ENCODE data around the gene SERINC5. TPM values are rescaled to one million over a fixed set of nuclear protein-coding genes. Genes with fewer than 3 reads are reported as not detected.
A peak's percentile ranks its signal among the peaks of the same experiment; 100 is the strongest.
"Not testable (repeated sequence)": the region's sequence is repeated elsewhere in the genome, so short reads cannot be mapped to it uniquely, and the experiment has no call there.

The SERINC5 gene
- total RNA-seq, 2 donors from 2014 or later = 34.4 to 50.4 TPM

DNA sequence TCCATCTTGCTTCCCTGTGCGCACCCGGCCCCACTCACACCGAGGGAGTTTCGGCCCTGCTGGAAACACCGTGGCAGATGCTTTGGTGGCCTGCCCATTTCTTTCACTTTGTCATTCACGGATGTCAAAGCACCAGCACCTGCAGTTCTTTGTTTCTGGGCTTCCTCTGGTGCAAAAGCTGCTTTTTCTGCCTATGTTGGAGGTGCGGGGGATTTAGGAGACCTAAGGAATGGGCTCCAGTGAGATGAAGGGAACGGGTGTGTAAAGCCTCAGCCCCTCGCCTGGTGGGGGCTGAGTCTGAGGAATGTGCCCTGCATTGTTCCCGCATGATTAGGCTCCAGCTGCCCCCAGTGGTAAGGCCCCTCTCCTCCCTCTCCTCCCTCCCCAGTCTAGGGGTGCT lies 158.4 kb downstream of the SERINC5 start:
- H3K9me3 Mint-ChIP-seq = no peaks in the 10 kb centered on the region
- H3K36me3 Mint-ChIP-seq = no peaks in the 10 kb centered on the region
- DNase-seq (ENCODE audit: low spot score in 2 of 2) = no peak
- ATAC-seq = no peak
- peak overlapping the region; percentile 58 to 60 for H3K27ac Mint-ChIP-seq

GRCh38 chr5:80094236-80094738 lies 161.6 kb downstream of the SERINC5 start:
- ATAC-seq (no peak), DNase-seq (ENCODE audit: low spot score in 2 of 2) (no peak)
- Mint-ChIP-seq H3K9me3 (no peaks in the 10 kb centered on the region), H3K27ac (no peak overlapping the region), H3K36me3 (no peaks in the 10 kb centered on the region)

- Mint-ChIP-seq H3K27ac (no peak overlapping the region), H3K9me3 (no peaks in the 10 kb centered on the region), H3K36me3 (no peaks in the 10 kb centered on the region)
- ATAC-seq (peak in 1 of 2 donors; percentile 19), DNase-seq (ENCODE audit: low spot score in 2 of 2) (no peak)
Measured at GRCh38 chr5:80093796-80094195, 162.1 kb downstream of the SERINC5 start.

GRCh38 chr5:80092486-80093107 lies 163.3 kb downstream of the SERINC5 start:
- peak; percentile 30 to 51 for ATAC-seq
- H3K9me3 Mint-ChIP-seq = no peaks in the 10 kb centered on the region
- H3K36me3 Mint-ChIP-seq = no peaks in the 10 kb centered on the region
- DNase-seq (ENCODE audit: low spot score in 2 of 2) = peak in 1 of 2 donors; percentile 42
- H3K27ac Mint-ChIP-seq = peak overlapping the region; percentile 62 to 87

GRCh38 chr5:80091792-80092192 lies 164.1 kb downstream of the SERINC5 start:
- peak; percentile 40 to 55 for DNase-seq (ENCODE audit: low spot score in 2 of 2)
- peak overlapping the region; percentile 77 to 87 for H3K27ac Mint-ChIP-seq
- ATAC-seq = peak; percentile 75 to 78
- H3K36me3 Mint-ChIP-seq, H3K9me3 Mint-ChIP-seq: not testable (repeated sequence)

- no peak for DNase-seq (ENCODE audit: low spot score in 2 of 2)
- ATAC-seq = no peak
- Mint-ChIP-seq H3K27ac (no peak overlapping the region), H3K9me3 (no peaks in the 10 kb centered on the region), H3K36me3 (no peaks in the 10 kb centered on the region)
Measured at GRCh38 chr5:80090884-80091166, 165.0 kb downstream of the SERINC5 start.

DNA sequence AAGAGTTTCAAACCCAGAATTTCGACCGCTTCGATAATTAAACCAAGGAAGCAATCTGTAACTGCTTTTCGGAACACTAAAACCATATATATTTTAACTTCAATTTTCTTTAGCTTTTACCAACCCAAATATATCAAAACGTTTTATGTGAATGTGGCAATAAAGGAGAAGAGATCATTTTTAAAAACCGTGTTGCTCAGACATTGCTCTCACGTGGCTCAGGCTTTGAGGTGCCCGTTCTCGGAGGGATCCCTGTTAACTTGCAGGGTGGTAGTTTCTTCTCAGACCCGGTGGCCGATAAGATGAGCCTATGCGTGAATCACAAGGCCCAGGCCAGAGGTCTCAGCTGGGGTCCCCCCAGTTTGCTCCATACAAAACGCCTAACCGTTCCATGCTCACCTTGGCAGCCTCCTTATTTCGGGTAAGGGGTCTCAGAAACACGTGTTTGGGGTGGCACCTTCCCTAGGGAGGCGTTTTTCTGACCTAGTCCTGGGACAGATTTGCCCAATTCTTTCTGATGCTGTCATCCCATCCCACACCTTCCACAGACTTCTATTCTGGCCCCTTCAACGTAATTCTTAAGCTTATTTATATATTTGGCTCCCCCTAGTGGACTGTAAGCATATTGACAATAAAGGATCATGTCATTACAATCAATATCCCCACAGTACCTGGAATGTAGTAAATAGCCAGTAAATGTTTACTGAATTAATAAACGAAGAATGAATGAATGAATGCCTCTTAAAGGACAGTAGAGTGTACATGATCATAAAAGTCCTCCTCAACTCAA lies 172.6 kb downstream of the SERINC5 start:
- peak; percentile 78 to 80 for ATAC-seq
- H3K9me3 Mint-ChIP-seq = no peaks in the 10 kb centered on the region
- no peaks in the 10 kb centered on the region for H3K36me3 Mint-ChIP-seq
- peak in 1 of 2 donors; percentile 21 for DNase-seq (ENCODE audit: low spot score in 2 of 2)
- H3K27ac Mint-ChIP-seq = peak overlapping the region; percentile 68 to 73

DNA sequence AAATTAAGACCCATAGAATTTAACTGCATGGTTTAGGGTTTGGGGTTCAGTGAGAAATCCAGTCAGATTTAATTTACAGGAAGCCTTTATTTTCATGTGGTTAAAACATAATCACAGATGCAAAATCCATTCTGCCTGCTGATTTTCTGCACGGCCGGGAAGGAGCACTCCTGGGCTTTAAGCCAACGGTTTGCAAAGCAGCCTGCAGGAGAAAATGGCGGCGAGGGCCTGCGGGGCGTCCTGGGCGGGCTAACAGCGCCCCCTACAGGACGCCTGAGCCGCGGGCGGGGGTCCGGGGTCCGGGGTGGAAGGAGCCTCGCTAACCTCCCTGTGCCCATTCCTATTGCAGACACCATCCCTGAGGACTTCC lies 173.1 kb downstream of the SERINC5 start:
- peak overlapping the region in 1 of 2 donors; percentile 68 for H3K27ac Mint-ChIP-seq
- no peaks in the 10 kb centered on the region for H3K9me3 Mint-ChIP-seq
- H3K36me3 Mint-ChIP-seq = no peaks in the 10 kb centered on the region
- DNase-seq (ENCODE audit: low spot score in 2 of 2) = peak; percentile 61 to 69
- peak; percentile 71 to 73 for ATAC-seq

DNA sequence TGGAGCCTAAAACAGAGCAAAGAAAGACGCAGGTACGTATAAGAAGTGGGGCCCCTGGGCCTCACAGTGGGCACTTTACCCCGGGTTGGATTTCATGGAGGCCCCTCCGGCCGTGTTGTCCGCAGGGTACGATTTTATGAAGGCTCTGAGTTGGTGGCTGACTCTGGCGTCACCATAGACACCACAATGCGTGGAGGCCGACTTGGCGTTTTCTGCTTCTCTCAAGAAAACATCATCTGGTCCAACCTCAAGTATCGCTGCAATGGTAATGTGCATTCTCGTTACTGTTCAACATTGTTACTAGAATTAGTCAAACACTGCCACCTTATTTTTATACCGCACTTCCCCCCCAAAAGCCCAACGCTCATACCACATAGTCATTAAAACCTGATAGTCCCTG lies 173.6 kb downstream of the SERINC5 start:
- Mint-ChIP-seq H3K9me3 (no peaks in the 10 kb centered on the region), H3K27ac (peak overlapping the region in 1 of 2 donors; percentile 68), H3K36me3 (no peaks in the 10 kb centered on the region)
- DNase-seq (ENCODE audit: low spot score in 2 of 2) = no peak
- no peak for ATAC-seq

GRCh38 chr5:80078921-80079320 lies 176.9 kb downstream of the SERINC5 start:
- H3K9me3 Mint-ChIP-seq = no peaks in the 10 kb centered on the region
- ATAC-seq (no peak), DNase-seq (ENCODE audit: low spot score in 2 of 2) (no peak)
- no peaks in the 10 kb centered on the region for H3K36me3 Mint-ChIP-seq
- H3K27ac Mint-ChIP-seq = peak overlapping the region in 1 of 2 donors; percentile 23

- no peak for ATAC-seq
- no peak overlapping the region for H3K27ac Mint-ChIP-seq
- H3K9me3 Mint-ChIP-seq = no peaks in the 10 kb centered on the region
- H3K36me3 Mint-ChIP-seq = no peaks in the 10 kb centered on the region
- DNase-seq (ENCODE audit: low spot score in 2 of 2) = no peak
Measured at GRCh38 chr5:80077051-80077714, 178.7 kb downstream of the SERINC5 start.

- Mint-ChIP-seq H3K36me3 (no peaks in the 10 kb centered on the region), H3K27ac (no peak overlapping the region), H3K9me3 (no peaks in the 10 kb centered on the region)
- ATAC-seq (no peak), DNase-seq (ENCODE audit: low spot score in 2 of 2) (no peak)
Measured at GRCh38 chr5:80076131-80077050, 179.5 kb downstream of the SERINC5 start.

DNA sequence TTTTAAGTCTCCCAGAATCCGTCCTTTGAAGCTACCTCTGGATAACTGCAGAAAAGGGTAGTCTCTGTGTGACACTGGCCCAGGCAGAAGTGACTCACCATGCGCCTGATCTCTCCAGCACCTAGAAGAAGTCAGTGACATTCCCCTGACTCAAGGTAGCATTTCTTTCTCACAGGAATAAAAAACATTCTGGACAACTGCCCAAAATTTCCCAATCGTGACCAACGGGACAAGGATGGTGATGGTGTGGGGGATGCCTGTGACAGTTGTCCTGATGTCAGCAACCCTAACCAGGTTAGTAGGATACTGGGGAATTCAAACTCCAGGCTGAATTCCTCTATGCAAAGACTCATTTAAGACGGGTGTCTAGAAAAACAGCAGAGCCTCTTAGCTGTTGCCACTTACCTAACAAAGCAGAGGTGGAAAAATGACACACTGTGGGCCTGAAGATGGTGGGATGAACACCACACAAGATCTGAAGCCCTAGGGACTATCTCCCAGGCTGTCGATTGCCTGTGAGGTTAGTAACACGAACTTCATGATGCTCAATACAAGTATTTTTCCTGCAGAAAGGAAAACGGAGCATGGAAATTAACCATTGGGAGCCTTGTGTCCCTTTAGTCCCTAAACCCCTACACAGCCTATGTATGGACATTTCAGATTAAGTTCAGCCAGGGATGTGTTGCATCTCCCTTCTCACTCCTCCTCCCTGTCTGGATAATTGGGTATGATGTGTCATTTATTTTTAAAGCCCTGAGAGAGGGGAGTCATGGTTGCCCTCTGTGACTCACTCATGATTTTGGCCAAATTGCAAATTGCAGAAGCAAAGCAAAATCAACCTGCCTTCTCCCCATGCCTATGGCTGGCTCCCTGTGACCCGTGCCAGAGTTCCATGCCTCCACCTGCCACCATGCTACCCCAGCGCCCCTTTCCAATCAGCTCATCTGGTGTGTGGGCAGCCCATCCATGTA lies 183.5 kb downstream of the SERINC5 start:
- Mint-ChIP-seq H3K27ac (no peak overlapping the region), H3K9me3 (no peaks in the 10 kb centered on the region), H3K36me3 (no peaks in the 10 kb centered on the region)
- DNase-seq (ENCODE audit: low spot score in 2 of 2) = no peak
- ATAC-seq = no peak

- Mint-ChIP-seq H3K36me3 (no peaks in the 10 kb centered on the region), H3K27ac (no peak overlapping the region)
- ATAC-seq = no peak
Measured at GRCh38 chr5:80071510-80072021, 184.3 kb downstream of the SERINC5 start.

GRCh38 chr5:80070338-80071056 lies 185.4 kb downstream of the SERINC5 start:
- Mint-ChIP-seq H3K27ac (peak overlapping the region in 1 of 2 donors; percentile 39), H3K9me3 (no peaks in the 10 kb centered on the region), H3K36me3 (no peaks in the 10 kb centered on the region)
- DNase-seq (ENCODE audit: low spot score in 2 of 2) = no peak
- ATAC-seq = no peak

More at GRCh38 chr5:80071510-80072021, 184.3 kb downstream of the SERINC5 start:
- DNase-seq (ENCODE audit: low spot score in 2 of 2) = no peak
- H3K9me3 Mint-ChIP-seq = no peaks in the 10 kb centered on the region
